ENCODE data around the gene SPINK6.

DNA sequence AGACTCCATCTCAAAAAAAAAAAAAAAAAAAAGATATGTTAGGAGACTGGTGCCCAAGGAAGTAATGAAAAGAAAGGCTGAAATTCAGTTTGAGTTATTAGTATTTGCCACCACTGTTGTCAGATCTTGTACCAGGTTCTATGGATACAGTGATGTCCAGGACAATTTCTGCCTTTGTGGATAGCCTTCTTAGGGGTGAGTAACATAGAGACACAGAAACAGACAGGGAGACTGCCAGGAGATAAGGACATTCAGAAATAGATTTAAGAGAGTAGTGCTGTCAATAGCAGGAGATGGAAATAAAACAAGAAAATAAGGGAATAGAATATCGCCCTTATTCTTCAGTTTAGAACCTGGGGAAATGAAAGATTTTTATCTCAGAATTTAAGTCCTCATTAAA lies 40.8 kb upstream of the SPINK6 start:
- no peak for TF ChIP-seq YY1 (IDR thresholded peaks at IDR 0.05; ENCODE audit: insufficient read depth, insufficient read length)
- no peak for TF ChIP-seq SUZ12 (IDR thresholded peaks at IDR 0.05; ENCODE audit: extremely low read depth, insufficient read depth, insufficient read length)

Data from NT2/D1 (cell line).